ENCODE measurements around the gene CTBP2. TPM values are rescaled to one million over a fixed set of nuclear protein-coding genes. Genes with fewer than 3 reads are reported as not detected.

Gene CTBP2
- total RNA-seq, 2 donors from 2014 or later, result 75.3 to 109 TPM

DNA sequence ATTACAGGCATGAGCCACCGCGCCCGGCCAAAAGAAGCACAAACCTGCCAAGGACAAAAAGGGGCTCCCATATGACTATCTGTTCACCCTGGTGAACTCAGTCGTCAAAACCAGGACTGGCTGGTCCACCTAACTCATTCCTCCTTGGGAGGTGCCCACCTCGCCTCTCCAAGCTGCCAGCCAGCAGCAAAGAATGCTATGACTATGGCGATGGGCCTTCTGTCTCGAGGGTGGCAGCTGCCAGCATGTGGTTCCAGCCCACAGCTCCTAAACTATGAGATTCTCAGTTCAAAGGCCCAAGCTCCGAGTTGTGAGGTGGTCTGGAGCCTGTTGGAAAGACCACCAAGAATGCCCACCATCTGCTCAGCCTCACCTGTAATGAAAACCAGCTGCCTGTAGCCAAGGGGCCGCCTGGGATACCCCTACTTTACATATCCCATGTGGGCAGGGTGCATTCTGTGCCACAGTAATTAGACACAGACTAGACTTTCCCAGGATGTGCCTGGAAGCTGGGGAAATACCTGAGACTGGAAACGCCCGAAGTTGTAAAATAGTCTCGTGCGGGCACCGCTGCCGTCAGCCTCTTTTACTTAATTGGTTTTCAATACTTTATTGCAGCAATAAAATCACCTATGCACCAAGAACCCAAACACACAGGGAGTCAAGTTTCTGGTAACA, 147.4 kb downstream of the CTBP2 start:
- Histone ChIP-seq H3K27me3 (ENCODE audit: control insufficient read depth, insufficient read depth, low read length, poor library complexity, severe bottlenecking) (no peaks in the 10 kb centered on the region), H3K4me1 (ENCODE audit: control insufficient read depth, insufficient read depth, low read length) (no peaks in the 10 kb centered on the region), H3K36me3 (ENCODE audit: control insufficient read depth, insufficient read depth, low read length) (peaks cover 11% of the 10 kb centered on the region), H3K27ac (ENCODE audit: low read depth, low read length) (no peak overlapping the region), H3K9ac (ENCODE audit: extremely low read depth, low read length, poor library complexity, severe bottlenecking) (no peak overlapping the region), H3K4me3 (ENCODE audit: low read length) (no peak overlapping the region), H3K9me3 (ENCODE audit: control insufficient read depth, low read length) (no peaks in the 10 kb centered on the region)
- TF ChIP-seq, protein P1, sequence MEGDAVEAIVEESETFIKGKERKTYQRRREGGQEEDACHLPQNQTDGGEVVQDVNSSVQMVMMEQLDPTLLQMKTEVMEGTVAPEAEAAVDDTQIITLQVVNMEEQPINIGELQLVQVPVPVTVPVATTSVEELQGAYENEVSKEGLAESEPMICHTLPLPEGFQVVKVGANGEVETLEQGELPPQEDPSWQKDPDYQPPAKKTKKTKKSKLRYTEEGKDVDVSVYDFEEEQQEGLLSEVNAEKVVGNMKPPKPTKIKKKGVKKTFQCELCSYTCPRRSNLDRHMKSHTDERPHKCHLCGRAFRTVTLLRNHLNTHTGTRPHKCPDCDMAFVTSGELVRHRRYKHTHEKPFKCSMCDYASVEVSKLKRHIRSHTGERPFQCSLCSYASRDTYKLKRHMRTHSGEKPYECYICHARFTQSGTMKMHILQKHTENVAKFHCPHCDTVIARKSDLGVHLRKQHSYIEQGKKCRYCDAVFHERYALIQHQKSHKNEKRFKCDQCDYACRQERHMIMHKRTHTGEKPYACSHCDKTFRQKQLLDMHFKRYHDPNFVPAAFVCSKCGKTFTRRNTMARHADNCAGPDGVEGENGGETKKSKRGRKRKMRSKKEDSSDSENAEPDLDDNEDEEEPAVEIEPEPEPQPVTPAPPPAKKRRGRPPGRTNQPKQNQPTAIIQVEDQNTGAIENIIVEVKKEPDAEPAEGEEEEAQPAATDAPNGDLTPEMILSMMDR (conservative IDR thresholded peaks at IDR 0.05), result no peak
- Mint-ChIP-seq H3K27me3 (ENCODE audit: insufficient read depth) (no peaks in the 10 kb centered on the region), H3K4me3 (no peak overlapping the region), H3K4me1 (peaks cover 26% of the 10 kb centered on the region), H3K36me3 (ENCODE audit: low read depth) (peaks cover 22% of the 10 kb centered on the region), H3K27ac (peak overlapping the region; percentile 10), H3K9me3 (no peaks in the 10 kb centered on the region)
- no peak for DNase-seq
- 88 to 90% methylated on average over 11 to 15 of the region's 15 CpGs for WGBS, 2 experiments (ENCODE audit: insufficient coverage in 1 of 2, insufficient read length in 1 of 2)

DNA sequence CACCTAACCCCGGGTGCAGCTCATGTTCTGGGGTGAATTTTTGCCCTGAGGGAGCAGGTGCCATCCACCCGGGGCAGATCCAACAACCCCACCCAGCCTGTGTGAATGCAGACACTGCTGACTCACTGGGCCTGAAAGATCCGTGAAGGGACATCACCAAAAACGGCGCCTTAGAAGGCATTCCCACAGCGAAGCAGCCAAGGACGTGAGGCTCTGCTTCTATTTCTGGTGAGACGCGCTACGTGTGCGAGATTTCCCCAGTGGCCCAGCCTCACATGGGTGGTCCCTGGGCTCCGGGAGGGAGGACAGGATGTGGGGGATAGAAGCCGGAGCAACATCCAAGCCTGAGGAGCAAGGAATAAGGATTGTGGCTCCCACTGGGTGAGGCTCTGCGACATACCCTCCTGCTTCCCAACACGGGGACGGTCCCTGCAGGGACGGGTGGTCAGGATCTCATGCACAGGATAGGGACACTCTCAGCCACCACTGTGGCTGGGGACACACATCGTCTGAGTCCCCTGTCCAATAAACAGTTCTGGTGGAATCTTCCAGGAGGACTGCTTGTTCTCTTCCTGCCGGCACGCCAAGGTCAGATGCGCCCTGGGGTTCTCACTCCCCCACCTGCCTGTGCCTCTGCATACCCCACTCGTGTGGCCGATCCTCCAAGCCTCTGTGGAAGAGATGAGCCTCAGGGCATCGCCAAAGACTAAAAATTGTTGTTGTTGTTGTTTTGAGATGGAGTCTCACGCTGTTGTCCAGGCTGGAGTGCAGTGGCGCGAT, 148.2 kb downstream of the CTBP2 start:
- DNase-seq, result no peak
- TF ChIP-seq, protein P1 (conservative IDR thresholded peaks at IDR 0.05), result no peak
- WGBS, 2 experiments (ENCODE audit: insufficient coverage in 1 of 2, insufficient read length in 1 of 2), result 91 to 95% methylated on average over 22 to 27 of the region's 27 CpGs
- H3K9me3 ChIP-seq (ENCODE audit: control insufficient read depth, low read length), result no peaks in the 10 kb centered on the region
- Mint-ChIP-seq H3K27me3 (ENCODE audit: insufficient read depth) (no peaks in the 10 kb centered on the region), H3K36me3 (ENCODE audit: low read depth) (peaks cover 22% of the 10 kb centered on the region), H3K4me3 (no peak overlapping the region), H3K4me1 (peaks cover 23% of the 10 kb centered on the region), H3K27ac (peak overlapping the region; percentile 75), H3K9me3 (no peaks in the 10 kb centered on the region)
- no peak overlapping the region for H3K9ac ChIP-seq (ENCODE audit: extremely low read depth, low read length, poor library complexity, severe bottlenecking)
- H3K36me3 ChIP-seq (ENCODE audit: control insufficient read depth, insufficient read depth, low read length), result peaks cover 9% of the 10 kb centered on the region
- no peaks in the 10 kb centered on the region for H3K27me3 ChIP-seq (ENCODE audit: control insufficient read depth, insufficient read depth, low read length, poor library complexity, severe bottlenecking)
- no peak overlapping the region for H3K27ac ChIP-seq (ENCODE audit: low read depth, low read length)
- no peaks in the 10 kb centered on the region for H3K4me1 ChIP-seq (ENCODE audit: control insufficient read depth, insufficient read depth, low read length)
- H3K4me3 ChIP-seq (ENCODE audit: low read length), result no peak overlapping the region

DNA sequence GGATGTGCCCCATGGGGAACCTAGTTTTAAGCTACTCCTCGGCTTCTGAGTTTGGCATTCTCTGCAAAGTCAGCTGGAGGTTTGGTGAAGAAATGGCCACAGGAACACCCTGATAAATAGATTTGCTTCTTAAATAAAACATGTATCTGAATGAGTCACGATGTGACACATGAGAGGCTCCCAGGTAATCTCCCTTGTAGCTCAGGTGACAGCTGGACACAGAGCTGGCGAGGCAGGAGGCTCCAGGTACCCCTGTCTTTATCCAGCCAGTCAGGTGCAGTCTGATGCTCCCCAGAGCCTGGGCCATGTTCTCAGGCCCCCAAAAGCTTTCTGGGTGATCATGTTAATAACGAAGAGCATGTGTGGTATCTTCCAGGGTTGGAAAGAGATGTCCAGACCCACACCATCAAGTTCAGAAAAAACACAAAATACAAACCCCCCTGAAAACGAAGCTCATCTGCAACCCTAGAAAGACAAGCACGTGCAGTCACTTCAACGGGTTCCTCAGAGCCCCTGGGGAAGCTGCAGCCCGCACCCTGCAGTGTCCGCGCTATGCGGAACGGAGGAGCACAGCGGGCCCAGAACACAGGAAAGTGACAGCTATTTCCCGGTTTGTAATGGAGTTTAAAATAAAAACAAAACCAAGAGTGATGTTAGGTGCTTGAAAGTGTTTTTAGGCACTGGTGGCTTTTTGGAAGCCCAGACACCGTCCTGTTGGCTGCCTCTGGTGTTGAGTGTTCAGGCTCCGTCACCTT, 149.0 kb downstream of the CTBP2 start:
- H3K9ac ChIP-seq (ENCODE audit: extremely low read depth, low read length, poor library complexity, severe bottlenecking), result no peak overlapping the region
- no peak for DNase-seq
- peaks cover 23% of the 10 kb centered on the region for H3K4me1 Mint-ChIP-seq
- no peak overlapping the region for H3K4me3 ChIP-seq (ENCODE audit: low read length)
- TF ChIP-seq, protein P1 (conservative IDR thresholded peaks at IDR 0.05), result no peak
- H3K36me3 Mint-ChIP-seq (ENCODE audit: low read depth), result peaks cover 24% of the 10 kb centered on the region
- H3K27me3 Mint-ChIP-seq (ENCODE audit: insufficient read depth), result no peaks in the 10 kb centered on the region
- H3K27ac ChIP-seq (ENCODE audit: low read depth, low read length), result no peak overlapping the region
- no peaks in the 10 kb centered on the region for H3K9me3 Mint-ChIP-seq
- H3K27ac Mint-ChIP-seq, result no peak overlapping the region
- no peaks in the 10 kb centered on the region for H3K4me1 ChIP-seq (ENCODE audit: control insufficient read depth, insufficient read depth, low read length)
- peaks cover 7% of the 10 kb centered on the region for H3K36me3 ChIP-seq (ENCODE audit: control insufficient read depth, insufficient read depth, low read length)
- no peaks in the 10 kb centered on the region for H3K27me3 ChIP-seq (ENCODE audit: control insufficient read depth, insufficient read depth, low read length, poor library complexity, severe bottlenecking)
- no peak overlapping the region for H3K4me3 Mint-ChIP-seq
- 92 to 96% methylated on average over 14 to 16 of the region's 16 CpGs for WGBS, 2 experiments (ENCODE audit: insufficient coverage in 1 of 2, insufficient read length in 1 of 2)
- no peaks in the 10 kb centered on the region for H3K9me3 ChIP-seq (ENCODE audit: control insufficient read depth, low read length)

All from endodermal cell (in vitro differentiated cells).